HepG2 (cell line): Measurements from ENCODE around the gene SH2D3C. TPM values are rescaled to one million over a fixed set of nuclear protein-coding genes. Genes with fewer than 3 reads are reported as not detected.

Experiments used
- CBX1 ChIP-seq: IDR thresholded peaks from one replicate; pipeline ENCODE4 v1.6.1; 2016; ENCODE audit warnings: antibody characterized with exemption, low read depth
- CBX5 ChIP-seq: sonication (generic); formaldehyde crosslinking; IDR thresholded peaks from 2 replicates; pipeline ENCODE4 v1.4.0; 2020; ENCODE audit warnings: missing genetic modification reagents, borderline replicate concordance
- GATAD1 ChIP-seq: IDR thresholded peaks from 2 replicates; pipeline ENCODE4 v1.6.1; 2016; ENCODE audit warnings: missing genetic modification reagents, missing compliant biosample characterization
- NR2F2 ChIP-seq: IDR thresholded peaks from 2 replicates; pipeline ENCODE4 v1.6.1; 2012; ENCODE audit warnings: low read depth, inconsistent platforms, borderline replicate concordance
- SIN3A ChIP-seq: IDR thresholded peaks from 2 replicates; pipeline ENCODE4 v1.6.1; 2011; ENCODE audit warnings: low read depth, mild to moderate bottlenecking, control low read depth, low read length, borderline replicate concordance
- SP1 ChIP-seq, 2 experiments: fragments of 450-650 bp in 1 of 2; sonication (generic) in 1 of 2; formaldehyde crosslinking in 1 of 2; IDR thresholded peaks; 2 replicates each; pipeline versions ENCODE4 v1.4.0 to v1.6.1; 2016 to 2020; ENCODE audit warnings: missing genetic modification reagents in 1 of 2
- ZFX ChIP-seq: sonication (generic); formaldehyde crosslinking; IDR thresholded peaks from 2 replicates; pipeline ENCODE4 v1.4.0; 2020; ENCODE audit warnings: mild to moderate bottlenecking, low read depth, missing genetic modification reagents, moderate library complexity
- ZFY ChIP-seq: sonication (generic); formaldehyde crosslinking; IDR thresholded peaks from 2 replicates; pipeline ENCODE4 v1.4.0; 2020; ENCODE audit warnings: missing genetic modification reagents
- ZNF30 ChIP-seq: sonication (generic); formaldehyde crosslinking; IDR thresholded peaks from 2 replicates; pipeline ENCODE4 v1.5.0; 2020; ENCODE audit warnings: mild to moderate bottlenecking, missing genetic modification reagents
- ZNF354B ChIP-seq: sonication (generic); formaldehyde crosslinking; IDR thresholded peaks from 2 replicates; pipeline ENCODE4 v1.8.0; 2022; ENCODE audit warnings: mild to moderate bottlenecking, missing genetic modification reagents
- polyA plus RNA-seq, 8 experiments: library from polyadenylated mRNA; depleted of rRNA in 3 of 8; stranded (reverse) in 7 of 8; unstranded in 1 of 8; fragments of >200 nt; fragmentation: Illumina TruSeq in 4 of 8; extraction: Trizol in 4 of 8; gene quantifications; 2 replicates each; pipeline versions ENCODE4 v1.2.1 to v1.2.3, GENCODE V29; 2011 to 2016; ENCODE audit warnings: low read depth in 4 of 8, missing spikeins in 1 of 8, mixed read lengths in 1 of 8; ENCODE audit not compliant: insufficient read depth in 1 of 8
- total RNA-seq, 5 experiments: library from RNA; depleted of rRNA; stranded (reverse); fragments of >200 nt; fragmentation: Illumina TruSeq; extraction: Trizol; gene quantifications; 2 replicates each; pipeline ENCODE4 v1.2.3, GENCODE V29; 2016; ENCODE audit warnings: low read depth in 1 of 5
- TF ChIP-seq, protein P1 (sequence below): sonication (generic); formaldehyde crosslinking; IDR thresholded peaks from 2 replicates; pipeline ENCODE4 v1.4.0; 2020; ENCODE audit warnings: mild to moderate bottlenecking, missing genetic modification reagents
- TF ChIP-seq, protein P2 (sequence below): sonication (generic); formaldehyde crosslinking; IDR thresholded peaks from 2 replicates; pipeline ENCODE4 v1.4.0; 2020; ENCODE audit warnings: mild to moderate bottlenecking, missing genetic modification reagents
- TF ChIP-seq, protein P3 (sequence below): IDR thresholded peaks from 2 replicates; pipeline ENCODE4 v1.6.1; 2016; ENCODE audit warnings: missing biosample characterization, missing genetic modification reagents, low read depth
- TF ChIP-seq, protein P4 (sequence below): sonication (generic); formaldehyde crosslinking; IDR thresholded peaks from 2 replicates; pipeline ENCODE4 v1.4.0; 2020; ENCODE audit warnings: mild to moderate bottlenecking, missing genetic modification reagents
- TF ChIP-seq, protein P5 (sequence below): IDR thresholded peaks from 2 replicates; pipeline ENCODE4 v1.6.1; 2016; ENCODE audit warnings: missing compliant biosample characterization, missing genetic modification reagents, borderline replicate concordance
- TF ChIP-seq, protein P6 (sequence below): sonication (generic); formaldehyde crosslinking; IDR thresholded peaks from 2 replicates; pipeline ENCODE4 v1.5.0; 2020; ENCODE audit warnings: missing genetic modification reagents

The SH2D3C gene
- total and polyA plus RNA-seq, 2 of the 13 experiments (the other 11 are each of a cell fraction or from before 2014, with no cell fraction given), result not detected

DNA sequence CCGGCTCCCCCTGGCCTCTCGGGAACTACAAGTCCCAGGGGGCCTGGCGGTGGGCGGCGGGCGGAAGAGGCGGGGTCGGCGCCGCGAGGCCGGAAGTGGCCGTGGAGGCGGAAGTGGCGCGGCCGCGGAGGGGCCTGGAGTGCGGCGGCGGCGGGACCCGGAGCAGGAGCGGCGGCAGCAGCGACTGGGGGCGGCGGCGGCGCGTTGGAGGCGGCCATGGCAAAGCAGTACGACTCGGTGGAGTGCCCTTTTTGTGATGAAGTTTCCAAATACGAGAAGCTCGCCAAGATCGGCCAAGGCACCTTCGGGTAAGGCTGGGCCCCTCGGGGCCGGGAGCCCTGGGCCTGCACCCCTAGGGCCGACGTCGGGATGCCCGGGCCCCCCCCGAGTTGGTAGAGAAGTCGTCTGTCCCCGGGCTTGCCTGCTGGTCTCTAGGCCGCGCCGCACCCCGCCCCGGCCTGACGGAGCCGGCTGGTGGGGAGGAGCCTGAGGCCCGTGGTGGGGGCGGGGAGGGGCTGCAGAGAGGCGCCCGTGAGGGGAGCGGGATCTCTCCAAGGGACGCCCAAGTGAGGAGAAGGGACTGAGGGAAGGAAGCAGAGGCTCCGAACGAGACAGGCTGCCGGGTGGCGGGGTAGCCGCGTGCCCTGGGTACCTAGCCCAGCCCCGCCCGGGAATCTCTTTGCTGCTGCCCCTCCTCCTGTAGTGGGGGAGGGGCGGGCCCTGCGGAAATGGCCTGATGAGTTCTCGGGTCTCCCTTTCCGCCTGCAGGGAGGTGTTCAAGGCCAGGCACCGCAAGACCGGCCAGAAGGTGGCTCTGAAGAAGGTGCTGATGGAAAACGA, 7.7 kb upstream of the SH2D3C start, which contains the start of gene CDK9 (continued):
- TF ChIP-seq, protein P1, sequence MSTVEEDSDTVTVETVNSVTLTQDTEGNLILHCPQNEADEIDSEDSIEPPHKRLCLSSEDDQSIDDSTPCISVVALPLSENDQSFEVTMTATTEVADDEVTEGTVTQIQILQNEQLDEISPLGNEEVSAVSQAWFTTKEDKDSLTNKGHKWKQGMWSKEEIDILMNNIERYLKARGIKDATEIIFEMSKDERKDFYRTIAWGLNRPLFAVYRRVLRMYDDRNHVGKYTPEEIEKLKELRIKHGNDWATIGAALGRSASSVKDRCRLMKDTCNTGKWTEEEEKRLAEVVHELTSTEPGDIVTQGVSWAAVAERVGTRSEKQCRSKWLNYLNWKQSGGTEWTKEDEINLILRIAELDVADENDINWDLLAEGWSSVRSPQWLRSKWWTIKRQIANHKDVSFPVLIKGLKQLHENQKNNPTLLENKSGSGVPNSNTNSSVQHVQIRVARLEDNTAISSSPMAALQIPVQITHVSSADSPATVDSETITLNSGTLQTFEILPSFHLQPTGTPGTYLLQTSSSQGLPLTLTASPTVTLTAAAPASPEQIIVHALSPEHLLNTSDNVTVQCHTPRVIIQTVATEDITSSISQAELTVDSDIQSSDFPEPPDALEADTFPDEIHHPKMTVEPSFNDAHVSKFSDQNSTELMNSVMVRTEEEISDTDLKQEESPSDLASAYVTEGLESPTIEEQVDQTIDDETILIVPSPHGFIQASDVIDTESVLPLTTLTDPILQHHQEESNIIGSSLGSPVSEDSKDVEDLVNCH (CRISPR knock-in tag), result no peak
- peak; percentile 92 for TF ChIP-seq ZFY (CRISPR knock-in tag)
- TF ChIP-seq, protein P2, sequence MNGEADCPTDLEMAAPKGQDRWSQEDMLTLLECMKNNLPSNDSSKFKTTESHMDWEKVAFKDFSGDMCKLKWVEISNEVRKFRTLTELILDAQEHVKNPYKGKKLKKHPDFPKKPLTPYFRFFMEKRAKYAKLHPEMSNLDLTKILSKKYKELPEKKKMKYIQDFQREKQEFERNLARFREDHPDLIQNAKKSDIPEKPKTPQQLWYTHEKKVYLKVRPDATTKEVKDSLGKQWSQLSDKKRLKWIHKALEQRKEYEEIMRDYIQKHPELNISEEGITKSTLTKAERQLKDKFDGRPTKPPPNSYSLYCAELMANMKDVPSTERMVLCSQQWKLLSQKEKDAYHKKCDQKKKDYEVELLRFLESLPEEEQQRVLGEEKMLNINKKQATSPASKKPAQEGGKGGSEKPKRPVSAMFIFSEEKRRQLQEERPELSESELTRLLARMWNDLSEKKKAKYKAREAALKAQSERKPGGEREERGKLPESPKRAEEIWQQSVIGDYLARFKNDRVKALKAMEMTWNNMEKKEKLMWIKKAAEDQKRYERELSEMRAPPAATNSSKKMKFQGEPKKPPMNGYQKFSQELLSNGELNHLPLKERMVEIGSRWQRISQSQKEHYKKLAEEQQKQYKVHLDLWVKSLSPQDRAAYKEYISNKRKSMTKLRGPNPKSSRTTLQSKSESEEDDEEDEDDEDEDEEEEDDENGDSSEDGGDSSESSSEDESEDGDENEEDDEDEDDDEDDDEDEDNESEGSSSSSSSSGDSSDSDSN (CRISPR knock-in tag), result peak; percentile 52
- no peak for TF ChIP-seq ZNF30 (CRISPR knock-in tag)
- TF ChIP-seq, protein P3, sequence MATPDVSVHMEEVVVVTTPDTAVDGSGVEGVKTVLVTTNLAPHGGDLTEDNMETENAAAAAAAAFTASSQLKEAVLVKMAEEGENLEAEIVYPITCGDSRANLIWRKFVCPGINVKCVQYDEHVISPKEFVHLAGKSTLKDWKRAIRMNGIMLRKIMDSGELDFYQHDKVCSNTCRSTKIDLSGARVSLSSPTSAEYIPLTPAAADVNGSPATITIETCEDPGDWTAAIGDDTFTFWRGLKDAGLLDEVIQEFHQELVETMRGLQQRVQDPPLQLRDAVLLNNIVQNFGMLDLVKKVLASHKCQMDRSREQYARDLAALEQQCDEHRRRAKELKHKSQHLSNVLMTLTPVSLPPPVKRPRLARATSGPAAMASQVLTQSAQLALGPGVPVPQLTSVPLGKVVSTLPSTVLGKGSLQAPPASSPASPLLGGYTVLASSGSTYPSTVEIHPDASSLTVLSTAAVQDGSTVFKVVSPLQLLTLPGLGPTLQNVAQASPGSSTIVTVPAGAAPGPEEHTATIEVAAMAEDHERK, result peak; percentile 44; the same call in 1 of the 2 replicates
- TF ChIP-seq CBX5 (CRISPR knock-in tag), result peak; percentile 2
- TF ChIP-seq, protein P4, sequence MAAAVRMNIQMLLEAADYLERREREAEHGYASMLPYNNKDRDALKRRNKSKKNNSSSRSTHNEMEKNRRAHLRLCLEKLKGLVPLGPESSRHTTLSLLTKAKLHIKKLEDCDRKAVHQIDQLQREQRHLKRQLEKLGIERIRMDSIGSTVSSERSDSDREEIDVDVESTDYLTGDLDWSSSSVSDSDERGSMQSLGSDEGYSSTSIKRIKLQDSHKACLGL (CRISPR knock-in tag), result no peak
- peak; percentile 59; the same call in 1 of the 2 replicates for TF ChIP-seq SIN3A
- TF ChIP-seq, protein P5, sequence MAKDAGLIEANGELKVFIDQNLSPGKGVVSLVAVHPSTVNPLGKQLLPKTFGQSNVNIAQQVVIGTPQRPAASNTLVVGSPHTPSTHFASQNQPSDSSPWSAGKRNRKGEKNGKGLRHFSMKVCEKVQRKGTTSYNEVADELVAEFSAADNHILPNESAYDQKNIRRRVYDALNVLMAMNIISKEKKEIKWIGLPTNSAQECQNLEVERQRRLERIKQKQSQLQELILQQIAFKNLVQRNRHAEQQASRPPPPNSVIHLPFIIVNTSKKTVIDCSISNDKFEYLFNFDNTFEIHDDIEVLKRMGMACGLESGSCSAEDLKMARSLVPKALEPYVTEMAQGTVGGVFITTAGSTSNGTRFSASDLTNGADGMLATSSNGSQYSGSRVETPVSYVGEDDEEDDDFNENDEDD (CRISPR knock-in tag), result no peak; the same call in 1 of the 2 replicates
- TF ChIP-seq CBX1, result no peak
- no peak for TF ChIP-seq SP1 (IDR thresholded peaks at IDR 0.05)
- TF ChIP-seq SP1 (CRISPR knock-in tag; IDR thresholded peaks at IDR 0.05), result peak; percentile 92
- peak; percentile 82 for TF ChIP-seq ZFX
- TF ChIP-seq NR2F2, result no peak
- TF ChIP-seq ZNF354B (CRISPR knock-in tag), result no peak
- peak; percentile 68 for TF ChIP-seq GATAD1
- TF ChIP-seq, protein P6, sequence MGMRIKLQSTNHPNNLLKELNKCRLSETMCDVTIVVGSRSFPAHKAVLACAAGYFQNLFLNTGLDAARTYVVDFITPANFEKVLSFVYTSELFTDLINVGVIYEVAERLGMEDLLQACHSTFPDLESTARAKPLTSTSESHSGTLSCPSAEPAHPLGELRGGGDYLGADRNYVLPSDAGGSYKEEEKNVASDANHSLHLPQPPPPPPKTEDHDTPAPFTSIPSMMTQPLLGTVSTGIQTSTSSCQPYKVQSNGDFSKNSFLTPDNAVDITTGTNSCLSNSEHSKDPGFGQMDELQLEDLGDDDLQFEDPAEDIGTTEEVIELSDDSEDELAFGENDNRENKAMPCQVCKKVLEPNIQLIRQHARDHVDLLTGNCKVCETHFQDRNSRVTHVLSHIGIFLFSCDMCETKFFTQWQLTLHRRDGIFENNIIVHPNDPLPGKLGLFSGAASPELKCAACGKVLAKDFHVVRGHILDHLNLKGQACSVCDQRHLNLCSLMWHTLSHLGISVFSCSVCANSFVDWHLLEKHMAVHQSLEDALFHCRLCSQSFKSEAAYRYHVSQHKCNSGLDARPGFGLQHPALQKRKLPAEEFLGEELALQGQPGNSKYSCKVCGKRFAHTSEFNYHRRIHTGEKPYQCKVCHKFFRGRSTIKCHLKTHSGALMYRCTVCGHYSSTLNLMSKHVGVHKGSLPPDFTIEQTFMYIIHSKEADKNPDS (CRISPR knock-in tag), result no peak
